GM21447 (cell line): Measurements from ENCODE around the gene DTX1.
"Not testable (repeated sequence)": the region's sequence is repeated elsewhere in the genome, so short reads cannot be mapped to it uniquely, and the experiment has no call there.

Experiments used
- ATAC-seq: cut with Tn5 transposase; IDR thresholded peaks from one replicate; pipeline ENCODE4 v1.9.1; 2021; ENCODE audit not compliant: unreplicated experiment

The DTX1 gene

DNA sequence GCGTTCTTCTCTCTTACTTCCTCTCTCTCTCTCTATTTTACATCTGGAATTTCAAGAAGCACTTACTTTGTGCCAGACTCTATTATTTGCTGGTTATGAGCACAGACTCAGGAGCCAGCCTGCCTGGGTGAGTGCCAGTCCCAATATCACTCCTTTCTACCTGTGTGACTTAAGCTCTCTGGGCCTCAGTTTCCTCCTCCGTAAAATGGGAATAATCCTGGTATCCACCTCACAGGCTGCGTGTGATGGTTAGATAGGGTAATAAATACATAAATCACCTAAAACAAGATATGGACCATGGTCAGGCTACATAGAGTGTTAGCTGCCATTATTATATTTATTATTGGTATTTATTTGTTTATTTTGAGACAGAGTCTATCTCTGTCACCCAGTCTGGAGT lies 54.7 kb downstream of the DTX1 start:
- no peak for ATAC-seq

- no peak for ATAC-seq
These were observed 55.7 kb downstream of the DTX1 start for GRCh38 chr12:113112043-113112899.

DNA sequence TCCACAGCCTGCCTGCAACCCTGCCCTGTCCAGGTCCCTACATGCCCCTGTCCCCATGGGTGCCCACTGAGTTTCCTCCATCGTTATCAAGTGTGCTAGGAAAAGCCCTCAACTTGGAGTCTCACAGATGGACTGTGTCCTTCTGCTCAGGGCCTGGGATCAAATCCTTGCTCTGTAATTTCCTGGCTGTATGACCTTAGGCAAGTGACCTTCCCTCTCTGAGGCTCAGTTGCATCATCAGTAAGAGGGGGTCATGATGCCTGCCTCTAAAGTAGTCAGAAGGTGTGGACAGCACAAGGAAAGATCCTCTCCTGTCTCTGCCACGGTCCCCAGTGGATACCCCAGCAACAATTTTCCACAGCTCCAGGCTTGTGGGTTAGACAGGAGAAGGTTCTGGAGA lies 56.9 kb downstream of the DTX1 start:
- ATAC-seq, result no peak

DNA sequence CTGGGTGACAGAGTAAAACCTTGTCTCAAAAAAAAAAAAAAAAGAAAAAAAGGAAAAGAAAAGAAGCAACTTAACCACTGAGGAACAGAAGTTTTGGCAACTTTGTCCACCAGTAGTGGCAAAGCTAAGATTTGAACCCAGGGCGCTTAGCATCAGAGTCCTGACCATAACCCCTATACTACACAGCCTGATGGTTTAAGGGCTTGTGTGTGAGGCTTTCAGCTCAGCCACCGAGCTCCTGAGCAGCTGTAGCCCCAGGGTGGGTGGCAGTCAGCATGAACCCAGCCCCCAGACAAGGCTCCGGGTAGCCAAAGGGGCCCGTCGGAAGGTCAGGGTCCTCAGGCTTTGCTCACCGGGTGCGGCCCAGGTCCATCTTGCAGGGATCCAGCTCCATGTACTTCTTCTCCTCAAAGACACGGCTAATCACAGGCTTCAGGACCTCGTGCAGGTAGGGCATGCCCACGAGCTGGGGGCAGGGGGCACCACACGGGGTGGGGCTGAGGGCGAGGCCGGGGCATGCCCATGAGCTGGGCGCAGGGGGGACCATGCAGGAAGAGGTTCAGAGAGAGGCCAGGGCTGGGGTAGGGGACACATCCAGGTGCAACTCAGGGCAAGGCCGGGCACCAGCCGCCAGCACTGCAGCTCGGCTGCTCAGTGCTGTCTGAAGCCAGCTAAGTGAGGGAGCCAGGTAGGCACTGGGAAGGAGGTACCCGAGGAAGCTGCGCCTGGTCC lies 58.1 kb downstream of the DTX1 start:
- ATAC-seq, result no peak

GRCh38 chr12:113115455-113116126 lies 59.1 kb downstream of the DTX1 start:
- ATAC-seq, result no peak

GRCh38 chr12:113116875-113117274 lies 60.3 kb downstream of the DTX1 start:
- ATAC-seq, result no peak

DNA sequence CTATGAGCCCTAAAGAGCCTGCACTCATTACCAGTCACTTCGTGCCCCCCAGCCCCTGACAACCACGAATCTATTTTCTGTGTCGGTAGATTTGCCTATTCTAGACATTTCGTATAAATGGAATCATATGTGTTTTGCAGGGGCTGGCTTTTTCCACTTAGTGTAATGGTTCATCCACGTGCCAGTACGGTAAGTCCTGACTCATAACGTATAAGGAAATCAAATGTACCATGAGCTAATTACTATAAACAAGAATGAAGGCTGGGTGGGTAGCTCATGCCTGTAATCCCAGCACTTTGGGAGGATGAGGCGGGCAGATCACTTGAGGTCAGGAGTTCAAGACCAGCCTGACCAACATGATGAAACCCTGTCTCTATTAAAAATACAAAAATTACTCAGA lies 61.2 kb downstream of the DTX1 start:
- ATAC-seq, result not testable (repeated sequence)

GRCh38 chr12:113118142-113118541 lies 61.6 kb downstream of the DTX1 start:
- no peak for ATAC-seq

DNA sequence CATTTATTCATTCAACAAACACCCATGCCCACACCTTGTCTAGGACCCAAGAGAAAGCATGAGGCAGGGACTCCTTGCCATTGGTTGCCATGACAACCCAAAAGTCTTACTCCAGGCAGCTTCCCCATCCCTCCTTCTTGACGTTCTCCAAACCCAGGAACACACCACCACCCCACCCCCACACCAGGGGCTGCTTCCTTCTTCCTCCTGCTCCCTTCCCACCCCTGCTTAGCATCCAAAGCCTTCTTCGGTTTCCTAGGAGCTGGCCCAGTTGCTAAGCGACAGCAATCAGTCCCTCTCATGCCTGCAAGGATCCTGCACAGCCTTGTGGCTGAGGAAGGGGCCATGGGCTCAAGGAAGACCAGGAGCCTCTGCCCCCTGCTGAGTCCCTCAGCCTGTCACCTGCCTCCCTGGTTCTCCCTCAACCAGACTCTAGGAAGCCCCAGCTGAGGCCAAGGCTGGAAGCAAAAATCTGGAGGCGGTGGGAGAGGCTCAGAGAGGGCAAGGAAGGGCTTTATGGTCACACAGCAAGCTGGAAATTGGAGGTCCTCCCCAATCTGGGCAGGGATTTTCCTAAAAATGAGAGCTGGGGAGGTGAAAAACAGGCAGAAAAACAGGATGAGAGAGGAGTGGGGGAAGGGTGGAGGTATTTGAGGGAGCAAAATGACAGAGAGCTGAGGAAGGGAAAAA lies 63.6 kb downstream of the DTX1 start:
- no peak for ATAC-seq

- no peak for ATAC-seq
These were observed 64.3 kb downstream of the DTX1 start for GRCh38 chr12:113120670-113121370.

- no peak for ATAC-seq
These were observed 71.3 kb downstream of the DTX1 start for GRCh38 chr12:113127791-113128199.

DNA sequence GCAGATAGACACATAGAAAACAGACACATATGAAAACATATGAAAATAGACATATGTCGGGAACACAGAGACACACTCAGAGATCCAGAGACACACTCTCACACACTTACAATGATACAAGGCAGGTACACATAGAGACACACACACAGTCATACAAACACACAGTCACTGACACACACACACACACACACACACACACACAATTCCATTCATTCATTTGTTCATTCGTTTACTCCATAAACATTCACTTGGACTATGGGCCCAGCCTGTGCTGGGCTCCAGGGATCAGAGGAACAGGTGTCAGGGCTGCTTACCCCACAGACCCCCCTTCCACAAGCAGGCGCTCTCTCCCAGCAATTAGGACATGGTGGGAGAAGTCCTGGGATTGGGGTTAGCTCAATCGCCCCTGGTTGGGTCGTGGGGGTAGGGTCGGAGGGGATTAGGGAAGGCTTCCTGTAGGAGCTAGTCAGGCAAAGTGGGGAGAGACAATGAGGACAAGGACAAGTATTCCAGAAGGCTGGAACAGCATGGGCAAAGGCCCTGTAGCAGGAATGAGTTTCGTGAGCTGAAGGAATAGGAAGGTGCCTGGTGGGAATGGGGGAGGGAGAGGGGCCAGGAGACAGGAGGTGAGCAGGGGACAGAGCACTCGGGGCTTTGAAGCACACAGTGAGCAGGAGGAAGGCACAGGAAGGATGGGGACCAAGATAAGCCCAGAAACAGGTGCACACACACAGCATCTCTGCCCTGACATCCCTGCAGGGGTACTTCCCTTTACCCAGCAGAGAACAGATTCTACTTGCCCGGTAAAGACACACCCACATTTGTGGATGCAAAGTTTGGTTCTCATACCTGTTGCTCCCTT lies 72.5 kb downstream of the DTX1 start:
- no peak for ATAC-seq

GRCh38 chr12:113129664-113130456 lies 73.3 kb downstream of the DTX1 start:
- ATAC-seq, result no peak

GRCh38 chr12:113130457-113131135 lies 74.1 kb downstream of the DTX1 start:
- no peak for ATAC-seq

- no peak for ATAC-seq
These were observed 75.0 kb downstream of the DTX1 start for GRCh38 chr12:113131556-113131955.

- no peak for ATAC-seq
These were observed 76.5 kb downstream of the DTX1 start for GRCh38 chr12:113133036-113133435.

DNA sequence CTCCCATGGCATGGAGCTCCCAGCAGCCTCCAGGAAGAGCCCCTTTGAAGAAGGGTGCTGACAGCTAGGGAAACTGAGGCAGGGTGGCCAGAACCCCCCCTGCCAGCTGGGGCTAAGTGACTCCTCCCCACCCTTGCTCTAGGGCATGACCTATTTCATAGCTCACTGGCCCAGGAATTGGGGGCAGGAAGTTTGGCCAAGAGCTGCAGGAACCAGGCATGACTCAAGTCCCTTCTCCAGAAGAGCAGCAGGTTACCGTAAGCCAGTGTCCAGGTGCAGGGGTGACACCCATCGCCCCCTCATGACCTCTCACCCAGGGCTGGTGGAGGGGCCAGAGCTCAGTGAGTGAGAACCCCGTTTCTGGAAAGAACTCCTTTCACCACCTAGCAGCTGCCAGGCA lies 77.1 kb downstream of the DTX1 start:
- no peak for ATAC-seq

DNA sequence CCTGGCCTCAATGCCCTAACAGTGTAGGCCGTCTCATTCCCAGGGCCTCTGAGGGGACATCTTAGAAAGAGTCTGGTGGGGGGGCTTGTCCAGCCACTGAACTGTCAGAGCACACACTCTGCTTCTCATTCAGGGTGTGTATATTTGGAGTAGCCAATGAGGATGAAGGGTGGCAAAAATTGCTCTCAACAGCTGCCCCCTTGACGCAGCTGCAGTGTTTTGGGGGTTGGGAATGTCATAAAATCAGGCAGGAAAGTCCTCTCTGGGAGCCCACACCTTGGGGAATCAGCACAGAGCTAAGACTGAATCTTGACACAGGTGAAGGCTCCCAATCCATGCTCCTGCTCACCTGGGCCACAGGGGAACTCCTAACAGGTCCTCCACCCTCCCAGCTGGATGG lies 77.5 kb downstream of the DTX1 start:
- no peak for ATAC-seq
